Panc1 (cell line): Measurements from ENCODE around the gene NEK6.
A peak's percentile ranks its signal among the peaks of the same experiment; 100 is the strongest.

Experiments
- POLR2AphosphoS5 ChIP-seq: IDR thresholded peaks from 2 replicates; pipeline ENCODE4 v1.6.1; 2012; ENCODE audit warnings: mild to moderate bottlenecking, low read depth, low read length, moderate library complexity
- TF ChIP-seq, protein P1 (sequence below): fragments of 450-650 bp; IDR thresholded peaks from 2 replicates; pipeline ENCODE4 v1.5.1; 2017; ENCODE audit warnings: mild to moderate bottlenecking

DNA sequence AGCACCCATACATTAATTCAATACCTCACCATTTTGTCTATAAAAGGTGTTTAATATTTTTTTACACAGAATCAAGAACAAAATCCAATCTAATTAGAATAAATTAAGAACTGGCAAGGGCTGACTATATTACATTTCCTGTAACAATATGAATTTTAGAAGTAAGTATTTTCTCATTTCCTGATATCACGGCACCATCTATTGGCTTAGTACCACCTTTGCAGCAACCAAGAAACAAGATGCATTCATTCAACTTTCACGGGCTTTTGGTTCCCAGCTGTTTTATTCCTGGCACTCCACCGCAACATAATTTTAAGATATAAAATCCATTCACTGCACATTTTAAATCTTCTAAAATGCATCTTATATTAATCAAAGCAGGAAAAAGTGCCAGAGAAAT is 136.8 kb downstream of the NEK6 start:
- TF ChIP-seq, protein P1, sequence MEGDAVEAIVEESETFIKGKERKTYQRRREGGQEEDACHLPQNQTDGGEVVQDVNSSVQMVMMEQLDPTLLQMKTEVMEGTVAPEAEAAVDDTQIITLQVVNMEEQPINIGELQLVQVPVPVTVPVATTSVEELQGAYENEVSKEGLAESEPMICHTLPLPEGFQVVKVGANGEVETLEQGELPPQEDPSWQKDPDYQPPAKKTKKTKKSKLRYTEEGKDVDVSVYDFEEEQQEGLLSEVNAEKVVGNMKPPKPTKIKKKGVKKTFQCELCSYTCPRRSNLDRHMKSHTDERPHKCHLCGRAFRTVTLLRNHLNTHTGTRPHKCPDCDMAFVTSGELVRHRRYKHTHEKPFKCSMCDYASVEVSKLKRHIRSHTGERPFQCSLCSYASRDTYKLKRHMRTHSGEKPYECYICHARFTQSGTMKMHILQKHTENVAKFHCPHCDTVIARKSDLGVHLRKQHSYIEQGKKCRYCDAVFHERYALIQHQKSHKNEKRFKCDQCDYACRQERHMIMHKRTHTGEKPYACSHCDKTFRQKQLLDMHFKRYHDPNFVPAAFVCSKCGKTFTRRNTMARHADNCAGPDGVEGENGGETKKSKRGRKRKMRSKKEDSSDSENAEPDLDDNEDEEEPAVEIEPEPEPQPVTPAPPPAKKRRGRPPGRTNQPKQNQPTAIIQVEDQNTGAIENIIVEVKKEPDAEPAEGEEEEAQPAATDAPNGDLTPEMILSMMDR: peak; percentile 20; the same call in 1 of the 2 replicates
- TF ChIP-seq POLR2AphosphoS5: no peak
